Measurements from ENCODE around the gene NUDT13.

- TF ChIP-seq POLR2A (IDR thresholded peaks at IDR 0.05) (no peak), CTCF (IDR thresholded peaks at IDR 0.05) (no peak), POLR2AphosphoS5 (IDR thresholded peaks at IDR 0.05) (no peak)
Observed at GRCh38 chr10:73092830-73093229, 17.4 kb upstream of the NUDT13 start.
